ENCODE measurements around the gene XRCC2.

- TF ChIP-seq CTCF (IDR thresholded peaks at IDR 0.05) (no peak), POLR2AphosphoS5 (IDR thresholded peaks at IDR 0.05; ENCODE audit: insufficient read depth in 1 of 2, low read depth in 1 of 2) (no peak), POLR2A (IDR thresholded peaks at IDR 0.05) (no peak)
Observed at GRCh38 chr7:152608656-152609055, 67.3 kb downstream of the XRCC2 start.
